ENCODE data around the gene CCDC158.

CCDC158 gene

DNA sequence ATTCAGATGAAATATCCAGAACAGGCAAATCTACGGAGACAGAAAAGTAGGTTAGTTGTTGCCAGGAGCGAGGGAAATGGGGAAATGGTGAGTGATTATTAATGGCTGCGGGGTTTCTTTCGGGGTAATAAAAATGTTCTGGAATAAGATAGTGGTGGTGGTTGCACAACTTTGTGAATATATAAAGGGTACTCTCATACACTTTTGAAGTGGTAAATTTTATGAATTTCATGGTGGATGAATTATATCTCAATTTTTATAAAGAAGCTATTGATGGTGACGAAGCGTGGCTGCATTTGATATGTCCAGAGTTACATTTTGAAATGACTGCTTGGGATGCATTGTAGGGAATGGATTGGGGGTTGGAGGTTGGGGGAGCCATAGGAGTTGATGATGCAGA lies 153.1 kb downstream of the CCDC158 start:
- DNase-seq (ENCODE audit: low read depth) = no peak
- no peak overlapping the region for H3K4me3 ChIP-seq (ENCODE audit: low read depth, low read length)
- no peak for TF ChIP-seq CTCF (IDR thresholded peaks at IDR 0.05; ENCODE audit: low read depth, low read length, missing control alignments)

DNA sequence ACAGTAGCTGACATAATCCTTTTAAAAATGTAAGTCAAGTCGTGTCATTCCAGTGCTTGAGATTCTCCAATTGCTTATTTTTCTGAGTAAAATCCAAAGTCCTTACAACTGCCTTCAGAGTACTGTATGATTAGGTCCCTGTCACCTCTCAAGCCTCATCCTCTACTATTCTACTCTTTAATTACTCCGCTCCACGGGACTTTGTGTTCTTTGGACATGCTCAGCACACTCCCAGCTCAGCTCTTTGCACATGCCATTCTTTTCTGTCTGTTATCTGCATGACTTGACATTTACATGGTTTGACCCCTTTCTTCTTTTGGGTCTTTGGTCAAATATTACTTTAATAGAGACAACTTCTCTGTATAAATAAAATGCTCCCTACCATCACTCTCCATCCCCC lies 154.3 kb downstream of the CCDC158 start:
- DNase-seq (ENCODE audit: low read depth) = no peak
- H3K4me3 ChIP-seq (ENCODE audit: low read depth, low read length) = no peak overlapping the region
- TF ChIP-seq CTCF (IDR thresholded peaks at IDR 0.05; ENCODE audit: low read depth, low read length, missing control alignments) = no peak

GRCh38 chr4:76265631-76266218 lies 155.2 kb downstream of the CCDC158 start:
- no peak for TF ChIP-seq CTCF (IDR thresholded peaks at IDR 0.05; ENCODE audit: low read depth, low read length, missing control alignments)
- no peak for DNase-seq (ENCODE audit: low read depth)
- no peak overlapping the region for H3K4me3 ChIP-seq (ENCODE audit: low read depth, low read length)
